GM12864 (cell line): ENCODE measurements around the gene CCDC159.

ENCODE experiments used
- DNase-seq: peaks from one replicate; pipeline ENCODE4 v3.0.0-alpha.2; 2011; ENCODE audit warnings: low read depth
- H3K4me3 ChIP-seq: 2 replicates; pipeline ENCODE4 v1.5.1; 2011; ENCODE audit warnings: mild to moderate bottlenecking, low read depth, low read length, control low read depth
- TF ChIP-seq, protein P1 (sequence below): IDR thresholded peaks from 2 replicates; pipeline ENCODE4 v1.5.1; 2011; ENCODE audit warnings: low read depth, mild to moderate bottlenecking, moderate library complexity, low read length, control low read depth, inconsistent platforms; ENCODE audit errors: missing control alignments

Gene CCDC159

DNA sequence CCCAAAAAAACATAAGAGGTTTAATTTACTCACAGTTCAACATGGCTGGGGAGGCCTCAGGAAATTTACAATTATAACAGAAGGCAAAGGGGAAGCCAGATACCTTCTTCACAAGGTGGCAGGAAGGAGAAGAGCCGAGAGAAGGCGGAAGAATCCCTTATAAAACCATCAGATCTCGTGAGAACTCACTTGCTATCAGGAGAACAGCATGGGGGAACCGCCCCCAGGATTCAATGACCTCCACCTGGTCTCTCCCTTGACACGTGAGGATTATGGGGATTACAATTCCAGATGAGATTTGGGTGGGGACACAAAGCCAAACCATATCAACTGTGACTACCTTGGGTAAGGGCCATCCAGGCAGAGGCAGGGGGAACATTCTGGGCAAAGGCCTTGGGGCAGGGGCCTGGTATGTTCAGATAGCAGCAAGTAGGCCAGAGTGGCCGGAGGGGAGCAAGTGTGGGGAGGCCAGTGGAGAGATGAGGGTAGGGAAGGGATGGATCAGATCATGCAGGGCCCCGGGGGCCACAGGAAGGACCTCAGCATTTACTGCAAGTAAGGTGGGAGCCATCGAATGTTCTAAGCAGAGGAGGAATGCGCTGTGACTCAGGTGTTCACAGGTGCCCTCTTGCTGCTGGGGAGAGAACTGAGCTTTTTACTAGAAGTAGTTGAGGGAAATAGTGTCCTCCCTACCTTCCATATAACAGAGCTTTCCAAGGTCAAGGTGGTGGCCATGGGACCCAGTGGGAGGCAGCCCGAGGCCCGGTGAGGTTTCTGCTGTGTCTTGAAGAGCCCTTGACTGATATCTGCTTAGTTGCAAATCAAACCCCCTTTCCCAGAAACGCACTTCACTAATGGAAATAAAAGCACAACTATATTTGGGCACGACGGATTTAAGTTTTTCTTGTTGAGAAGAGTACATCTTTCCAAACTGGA lies 24.9 kb upstream of the CCDC159 start:
- no peak for DNase-seq
- no peak overlapping the region for H3K4me3 ChIP-seq
- TF ChIP-seq, protein P1, sequence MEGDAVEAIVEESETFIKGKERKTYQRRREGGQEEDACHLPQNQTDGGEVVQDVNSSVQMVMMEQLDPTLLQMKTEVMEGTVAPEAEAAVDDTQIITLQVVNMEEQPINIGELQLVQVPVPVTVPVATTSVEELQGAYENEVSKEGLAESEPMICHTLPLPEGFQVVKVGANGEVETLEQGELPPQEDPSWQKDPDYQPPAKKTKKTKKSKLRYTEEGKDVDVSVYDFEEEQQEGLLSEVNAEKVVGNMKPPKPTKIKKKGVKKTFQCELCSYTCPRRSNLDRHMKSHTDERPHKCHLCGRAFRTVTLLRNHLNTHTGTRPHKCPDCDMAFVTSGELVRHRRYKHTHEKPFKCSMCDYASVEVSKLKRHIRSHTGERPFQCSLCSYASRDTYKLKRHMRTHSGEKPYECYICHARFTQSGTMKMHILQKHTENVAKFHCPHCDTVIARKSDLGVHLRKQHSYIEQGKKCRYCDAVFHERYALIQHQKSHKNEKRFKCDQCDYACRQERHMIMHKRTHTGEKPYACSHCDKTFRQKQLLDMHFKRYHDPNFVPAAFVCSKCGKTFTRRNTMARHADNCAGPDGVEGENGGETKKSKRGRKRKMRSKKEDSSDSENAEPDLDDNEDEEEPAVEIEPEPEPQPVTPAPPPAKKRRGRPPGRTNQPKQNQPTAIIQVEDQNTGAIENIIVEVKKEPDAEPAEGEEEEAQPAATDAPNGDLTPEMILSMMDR, result peak; percentile 14

DNA sequence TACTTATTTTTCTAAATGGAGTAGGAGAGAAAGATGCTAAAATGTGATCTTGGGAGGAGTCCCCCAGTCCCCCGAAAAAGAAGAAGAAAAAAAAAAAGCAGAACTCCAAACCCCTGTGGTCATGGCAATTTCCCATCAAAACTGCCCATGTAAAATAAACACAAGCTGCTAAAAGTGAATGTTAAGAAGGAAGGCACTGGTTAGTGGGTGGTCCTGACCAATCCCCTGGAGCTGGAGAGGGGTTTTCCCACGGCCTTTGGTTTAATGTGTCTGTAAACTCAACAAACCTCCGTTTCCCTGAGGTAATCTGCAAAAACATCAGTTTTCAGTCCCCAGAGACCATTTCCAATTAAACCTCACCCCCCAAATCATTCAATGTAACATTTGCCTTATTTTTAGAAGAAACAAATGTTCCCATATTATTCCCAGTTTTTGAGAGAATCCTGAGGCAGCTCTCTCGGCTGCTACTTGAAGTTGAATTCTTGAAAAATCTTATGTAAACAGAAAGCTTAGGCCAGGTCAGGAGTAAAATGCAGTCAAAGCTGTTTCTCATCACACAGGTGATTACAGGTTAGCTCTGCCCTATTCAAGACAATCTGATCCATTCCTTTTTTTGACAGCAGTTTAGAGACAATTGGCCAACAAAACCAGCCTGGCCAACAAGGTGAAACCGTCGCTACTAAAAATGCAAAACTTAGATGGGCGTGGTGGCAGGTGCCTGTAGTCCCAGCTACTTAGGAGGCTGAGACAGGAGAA lies 23.9 kb upstream of the CCDC159 start:
- DNase-seq, result no peak
- TF ChIP-seq, protein P1, result no peak
- H3K4me3 ChIP-seq, result no peak overlapping the region

DNA sequence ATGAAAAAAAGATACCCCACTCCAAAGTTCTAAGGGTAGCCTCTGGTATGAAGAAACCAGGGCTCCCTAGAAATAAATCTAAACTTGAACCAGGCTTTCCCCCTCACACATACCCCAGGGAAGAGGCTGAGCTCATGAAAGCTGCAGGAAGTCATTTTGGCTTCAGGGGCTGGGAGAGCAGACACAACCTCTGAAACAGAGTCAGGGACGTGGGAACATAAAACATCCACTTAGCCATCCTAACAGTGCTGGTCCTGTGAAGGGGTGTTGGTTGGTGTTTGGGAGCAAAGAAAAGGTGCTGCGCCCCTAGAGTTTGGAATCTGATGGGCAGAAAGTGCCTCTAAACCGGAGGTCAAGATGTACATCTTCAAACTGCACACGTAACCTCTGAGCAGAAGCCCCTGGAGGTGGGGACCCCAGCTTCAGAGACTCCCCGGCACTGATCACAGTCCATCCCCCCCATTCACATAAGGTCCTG lies 22.7 kb upstream of the CCDC159 start:
- DNase-seq, result no peak
- no peak overlapping the region for H3K4me3 ChIP-seq
- TF ChIP-seq, protein P1, result no peak

GRCh38 chr19:11324079-11324661 lies 22.1 kb upstream of the CCDC159 start:
- TF ChIP-seq, protein P1, result no peak
- no peak overlapping the region for H3K4me3 ChIP-seq
- DNase-seq, result peak; percentile 64

- no peak overlapping the region; the same call in 1 of the 2 replicates for H3K4me3 ChIP-seq
- DNase-seq, result no peak
- TF ChIP-seq, protein P1, result no peak
These were observed 21.4 kb upstream of the CCDC159 start for GRCh38 chr19:11324748-11325389.

DNA sequence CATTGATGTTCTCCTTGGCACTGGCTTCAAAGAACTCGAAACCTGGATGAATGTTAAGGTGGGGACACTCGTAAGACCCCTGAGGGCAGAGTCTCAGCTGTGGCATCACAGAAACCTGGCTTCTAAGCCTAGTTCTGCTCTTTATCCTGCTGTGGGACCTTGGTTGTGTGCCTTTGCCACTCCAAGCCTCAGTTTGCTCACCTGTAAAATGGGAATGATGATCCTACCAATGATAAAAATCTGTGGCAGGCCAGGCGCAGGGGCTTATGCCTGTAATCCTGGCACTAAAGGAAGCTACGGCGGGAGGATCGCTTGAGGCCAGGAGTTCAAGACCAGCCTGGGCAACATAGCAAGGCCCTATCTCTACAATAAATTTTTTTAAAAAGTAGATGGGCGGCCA lies 20.8 kb upstream of the CCDC159 start:
- H3K4me3 ChIP-seq, result no peak overlapping the region
- no peak for DNase-seq
- TF ChIP-seq, protein P1, result no peak
